HG03439 (cell line): ENCODE measurements around the gene RELL1.
"Not testable (repeated sequence)": the region's sequence is repeated elsewhere in the genome, so short reads cannot be mapped to it uniquely, and the experiment has no call there.

Source experiments
- ATAC-seq: cut with Tn5 transposase; IDR thresholded peaks from one replicate; pipeline ENCODE4 v1.9.1; 2021; ENCODE audit warnings: mild to moderate bottlenecking, moderate library complexity; ENCODE audit not compliant: unreplicated experiment

Gene RELL1

GRCh38 chr4:37693450-37694190 lies 7.4 kb upstream of the RELL1 start:
- ATAC-seq = no peak

- no peak for ATAC-seq
Measured at GRCh38 chr4:37693030-37693429, 6.9 kb upstream of the RELL1 start.

GRCh38 chr4:37690976-37691375 lies 4.8 kb upstream of the RELL1 start:
- ATAC-seq = no peak

GRCh38 chr4:37689353-37690095 lies 3.3 kb upstream of the RELL1 start:
- no peak for ATAC-seq

- ATAC-seq = no peak
Measured at GRCh38 chr4:37687681-37688080, 1.5 kb upstream of the RELL1 start.

GRCh38 chr4:37687194-37687562 lies 1.0 kb upstream of the RELL1 start:
- ATAC-seq = no peak

- peak; percentile 22 for ATAC-seq
Measured at GRCh38 chr4:37685823-37686372, 278 bp downstream of the RELL1 start.

GRCh38 chr4:37685161-37685822 lies 884 bp downstream of the RELL1 start:
- ATAC-seq = no peak

GRCh38 chr4:37684154-37684553 lies 2.0 kb downstream of the RELL1 start:
- ATAC-seq = no peak

GRCh38 chr4:37682701-37683401 lies 3.3 kb downstream of the RELL1 start:
- no peak for ATAC-seq

- no peak for ATAC-seq
Measured at GRCh38 chr4:37680089-37680488, 6.1 kb downstream of the RELL1 start.

GRCh38 chr4:37679301-37679700 lies 6.9 kb downstream of the RELL1 start:
- no peak for ATAC-seq

- no peak for ATAC-seq
Measured at GRCh38 chr4:37678624-37679023, 7.6 kb downstream of the RELL1 start.

- peak; percentile 96 for ATAC-seq
Measured at GRCh38 chr4:37675587-37676290, 10.4 kb downstream of the RELL1 start.

- no peak for ATAC-seq
Measured at GRCh38 chr4:37674439-37674838, 11.7 kb downstream of the RELL1 start.

- ATAC-seq = no peak
Measured at GRCh38 chr4:37673538-37674192, 12.5 kb downstream of the RELL1 start.

- ATAC-seq = no peak
Measured at GRCh38 chr4:37671072-37671471, 15.1 kb downstream of the RELL1 start.

GRCh38 chr4:37670249-37670648 lies 15.9 kb downstream of the RELL1 start:
- ATAC-seq = no peak

- not testable (repeated sequence) for ATAC-seq
Measured at GRCh38 chr4:37669124-37669523, 17.1 kb downstream of the RELL1 start.
